HG02870 (cell line): Measurements from ENCODE around the gene ERGIC1.

Experiments used
- ATAC-seq: cut with Tn5 transposase; IDR thresholded peaks from one replicate; pipeline ENCODE4 v1.9.1; 2021; ENCODE audit warnings: mild to moderate bottlenecking, moderate library complexity; ENCODE audit not compliant: unreplicated experiment

The ERGIC1 gene

DNA sequence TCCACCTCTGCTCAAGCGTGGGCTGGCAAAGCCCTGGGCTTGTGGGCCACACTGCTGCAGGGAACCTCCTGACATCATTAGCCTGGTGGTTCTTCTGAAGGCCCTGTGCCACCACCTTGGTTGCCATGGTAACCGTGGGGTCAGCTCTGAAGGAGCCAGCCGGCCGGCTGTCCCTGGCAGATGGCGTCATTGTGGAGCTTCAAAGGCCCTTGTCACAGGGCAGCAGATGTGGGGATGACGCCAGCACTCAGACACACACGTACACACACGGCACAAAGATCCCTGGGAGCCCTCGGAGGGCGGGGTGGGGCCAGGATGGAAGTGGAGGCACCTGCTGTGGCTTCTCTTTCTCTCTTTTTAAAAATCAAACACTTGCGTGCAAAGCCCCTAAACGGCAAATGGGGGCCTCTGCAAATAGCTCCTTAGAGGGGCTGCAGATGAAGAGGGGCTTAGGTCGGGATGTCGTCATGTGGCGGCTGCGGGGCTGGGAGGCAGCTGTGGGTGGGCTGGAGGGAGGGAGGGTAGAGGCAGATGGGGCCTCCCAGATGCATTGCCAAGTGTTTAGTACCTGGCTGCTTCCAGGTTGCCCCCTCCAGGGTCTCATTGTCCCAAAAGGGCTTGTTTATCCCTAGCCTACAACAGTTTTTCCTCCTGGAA, 105.7 kb downstream of the ERGIC1 start:
- ATAC-seq, result no peak

DNA sequence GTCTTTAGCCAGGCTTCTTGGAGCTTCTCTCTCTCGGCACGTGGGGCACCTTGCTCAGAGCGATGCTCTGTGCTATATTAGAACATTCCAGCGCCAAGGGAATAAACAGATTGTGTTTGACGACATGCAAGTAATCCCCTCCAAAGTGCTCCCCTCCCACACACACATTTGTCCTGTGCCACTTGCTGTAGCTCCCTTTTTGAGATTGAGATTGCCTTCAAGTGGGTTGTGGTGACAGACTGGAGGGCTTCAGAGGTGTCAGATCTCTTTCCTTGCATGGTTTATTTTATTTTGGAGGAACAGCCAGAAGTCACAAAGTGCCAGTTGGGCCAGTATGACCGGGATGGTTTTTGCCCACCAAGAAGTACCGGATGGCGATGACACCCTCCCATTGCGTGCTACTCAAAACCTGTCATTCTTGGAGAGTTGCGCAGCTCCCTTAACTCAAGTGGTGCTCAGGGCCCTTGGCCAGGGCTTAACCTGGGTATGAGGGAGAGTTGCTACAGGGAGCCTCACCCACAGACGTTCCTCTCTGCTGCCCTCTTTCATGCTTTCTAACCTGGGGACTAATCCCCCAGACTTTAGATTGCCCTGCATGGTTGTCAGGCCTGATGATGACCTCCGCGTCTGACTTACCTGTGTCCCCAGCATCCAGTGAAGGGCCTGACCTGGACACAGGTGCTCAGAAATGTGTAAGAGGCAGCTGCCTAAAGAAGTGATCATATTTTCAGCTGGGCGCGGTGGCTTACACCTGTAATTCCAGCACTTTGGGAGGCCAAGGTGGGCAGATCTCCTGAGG, 106.4 kb downstream of the ERGIC1 start:
- no peak for ATAC-seq

DNA sequence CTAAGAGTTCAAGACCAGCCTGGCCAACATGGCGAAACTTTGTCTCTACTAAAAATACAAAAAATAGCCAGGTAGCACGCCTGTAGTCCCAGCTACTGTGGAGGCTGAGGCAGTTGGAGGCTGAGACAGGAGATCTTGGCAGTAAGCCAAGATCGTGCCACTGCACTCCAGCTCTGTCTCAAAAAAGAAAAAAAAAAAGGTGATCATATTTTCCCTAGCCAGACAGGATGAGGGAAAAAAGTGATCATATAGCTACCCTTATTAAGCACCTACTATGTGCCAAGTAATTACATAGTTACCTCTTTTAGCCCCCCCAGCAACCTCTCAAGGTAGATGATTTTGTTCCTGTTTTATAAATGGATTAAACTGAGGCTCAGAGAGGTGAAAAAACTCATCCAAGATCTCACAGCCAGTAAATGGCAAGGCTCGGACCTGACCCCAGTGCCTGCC, 107.0 kb downstream of the ERGIC1 start:
- no peak for ATAC-seq

DNA sequence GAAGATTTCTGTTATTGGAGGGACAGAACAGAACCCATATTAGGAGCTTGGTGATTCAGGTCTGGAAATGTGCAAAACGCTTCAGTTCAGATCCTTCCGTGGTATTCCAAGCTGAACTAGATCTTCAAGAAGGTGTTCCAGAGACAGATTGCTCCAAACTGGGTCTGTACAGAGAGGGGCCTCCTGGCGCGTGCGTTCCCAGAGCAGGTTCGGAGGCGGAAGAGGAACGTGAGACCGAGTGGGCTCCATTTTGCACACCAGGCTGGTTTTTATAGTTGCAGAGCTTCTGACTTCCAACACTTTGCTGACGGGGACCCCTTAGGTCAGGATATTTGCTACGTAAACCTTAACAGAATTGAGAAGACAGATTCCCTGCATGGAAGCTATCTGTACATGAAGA, 108.5 kb downstream of the ERGIC1 start:
- ATAC-seq, result no peak

DNA sequence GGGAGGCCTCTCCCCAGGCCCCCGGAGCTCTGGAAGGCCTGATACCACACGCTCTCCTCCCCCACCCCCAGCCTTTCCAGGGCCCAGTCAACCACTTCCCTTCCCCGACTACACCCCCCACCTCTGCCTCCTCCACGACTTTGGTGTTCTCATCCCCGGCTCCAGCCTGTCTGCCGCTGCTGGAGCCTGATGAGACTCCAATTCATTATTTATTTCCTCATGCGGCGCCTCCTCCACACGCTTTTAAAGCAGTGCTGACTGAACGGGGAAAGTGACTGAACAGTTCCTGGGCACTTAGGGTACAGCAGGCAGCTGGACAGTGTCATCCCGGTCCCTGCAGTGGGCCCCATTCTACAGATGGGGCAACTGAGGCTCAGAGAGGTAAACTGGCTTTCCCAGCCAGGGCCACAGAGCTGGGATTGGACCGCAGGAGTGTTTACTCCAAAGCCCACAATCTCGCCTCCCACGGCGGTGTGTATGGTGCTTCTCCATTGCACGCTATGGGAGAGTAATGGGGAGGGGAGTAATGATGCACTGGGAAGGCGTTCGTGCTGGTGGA, 109.3 kb downstream of the ERGIC1 start:
- no peak for ATAC-seq

DNA sequence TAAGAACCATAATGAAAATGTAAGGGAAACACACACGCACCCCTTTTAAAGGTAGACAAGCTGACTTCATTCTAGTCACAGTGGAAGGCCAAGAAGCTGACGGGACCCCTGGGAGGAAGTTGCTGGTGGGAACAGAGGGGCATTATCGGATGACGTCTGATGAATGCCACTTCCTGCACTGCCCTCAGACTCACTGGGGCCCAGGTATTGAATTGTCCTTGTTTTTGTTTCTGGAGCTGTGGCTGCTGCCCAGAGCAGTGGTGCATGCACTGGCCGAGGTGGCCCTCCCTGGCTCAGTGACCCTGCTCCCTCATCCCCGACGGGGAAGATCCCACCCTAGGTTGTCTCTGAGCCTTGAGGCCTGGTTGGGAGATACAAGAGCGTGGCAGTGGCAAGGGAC, 109.9 kb downstream of the ERGIC1 start:
- ATAC-seq, result no peak

DNA sequence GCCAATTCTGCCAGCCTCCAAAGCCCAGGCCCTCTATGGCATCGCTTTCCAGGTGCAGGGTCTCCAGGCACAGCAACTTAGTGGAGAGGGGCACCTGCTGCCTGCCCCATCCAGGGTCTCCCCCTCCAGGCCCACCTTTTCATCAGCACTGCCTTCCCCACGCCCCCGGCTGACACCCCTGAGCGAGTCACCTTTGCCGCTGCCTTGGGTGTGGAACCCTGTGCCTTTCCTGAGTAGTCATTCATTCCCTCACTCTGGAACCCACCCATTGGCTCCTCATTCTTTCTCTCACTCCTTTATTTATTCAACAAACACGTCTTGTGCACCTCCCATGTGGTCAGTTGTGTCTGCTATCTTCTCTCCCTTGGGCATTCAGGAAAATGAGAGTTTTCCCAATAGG, 110.7 kb downstream of the ERGIC1 start:
- no peak for ATAC-seq

DNA sequence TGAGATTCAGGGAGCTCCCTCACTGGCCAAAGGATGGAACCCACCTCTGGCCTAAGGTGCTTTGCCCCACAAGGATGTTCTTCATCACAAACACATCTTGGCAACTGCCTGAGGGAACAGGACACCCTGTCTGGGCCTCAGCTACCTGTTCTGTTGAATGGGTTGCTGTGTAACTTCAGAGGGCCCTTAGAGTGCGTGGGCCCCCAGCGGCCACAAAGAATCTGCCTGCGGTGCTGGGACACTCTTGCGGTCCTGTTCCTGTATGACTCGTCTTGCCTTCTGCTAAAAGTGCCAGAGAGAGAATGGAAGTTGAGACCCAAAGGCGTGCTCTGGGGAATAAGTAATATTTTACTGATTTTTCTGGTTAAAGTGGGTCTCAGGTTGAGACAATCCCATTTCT, 111.1 kb downstream of the ERGIC1 start:
- no peak for ATAC-seq

DNA sequence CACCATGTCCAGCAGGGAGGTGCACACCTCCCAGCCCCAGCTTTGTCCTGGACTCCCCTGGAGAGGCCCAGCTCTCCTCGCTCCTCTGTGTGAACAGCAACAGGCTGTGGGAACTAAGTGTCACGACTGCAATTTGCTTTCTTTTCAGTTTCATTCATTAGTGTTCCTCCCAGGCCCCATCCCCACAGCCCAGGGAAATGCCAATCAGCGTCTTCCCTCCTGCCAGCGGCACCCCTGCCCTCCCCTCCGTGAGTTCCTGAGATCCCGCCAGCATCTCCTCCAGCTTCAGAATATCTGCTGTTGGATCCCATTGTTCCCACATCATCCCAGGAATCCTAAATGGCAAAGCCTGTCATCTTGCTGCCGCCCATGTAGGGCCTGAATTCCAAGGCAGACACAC, 112.1 kb downstream of the ERGIC1 start:
- no peak for ATAC-seq

DNA sequence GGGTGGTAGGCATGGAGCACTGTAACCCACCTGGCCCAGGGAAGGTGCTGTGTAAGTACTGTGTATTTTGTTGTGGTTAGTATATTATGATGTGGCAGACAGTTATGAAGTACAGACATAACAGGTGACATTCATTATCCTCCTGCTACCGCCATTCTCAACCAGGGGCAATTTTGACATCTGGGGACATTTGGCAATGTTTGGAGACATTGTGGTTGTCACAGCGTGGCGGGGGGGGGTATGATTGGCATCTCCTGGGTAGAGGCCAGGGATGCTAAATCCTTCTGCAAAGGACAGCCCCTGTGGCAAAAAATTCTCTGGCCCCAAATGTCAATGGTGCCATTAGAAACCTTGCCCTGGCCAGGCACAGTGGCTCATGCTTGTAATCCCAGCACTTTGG, 115.4 kb downstream of the ERGIC1 start:
- no peak for ATAC-seq

DNA sequence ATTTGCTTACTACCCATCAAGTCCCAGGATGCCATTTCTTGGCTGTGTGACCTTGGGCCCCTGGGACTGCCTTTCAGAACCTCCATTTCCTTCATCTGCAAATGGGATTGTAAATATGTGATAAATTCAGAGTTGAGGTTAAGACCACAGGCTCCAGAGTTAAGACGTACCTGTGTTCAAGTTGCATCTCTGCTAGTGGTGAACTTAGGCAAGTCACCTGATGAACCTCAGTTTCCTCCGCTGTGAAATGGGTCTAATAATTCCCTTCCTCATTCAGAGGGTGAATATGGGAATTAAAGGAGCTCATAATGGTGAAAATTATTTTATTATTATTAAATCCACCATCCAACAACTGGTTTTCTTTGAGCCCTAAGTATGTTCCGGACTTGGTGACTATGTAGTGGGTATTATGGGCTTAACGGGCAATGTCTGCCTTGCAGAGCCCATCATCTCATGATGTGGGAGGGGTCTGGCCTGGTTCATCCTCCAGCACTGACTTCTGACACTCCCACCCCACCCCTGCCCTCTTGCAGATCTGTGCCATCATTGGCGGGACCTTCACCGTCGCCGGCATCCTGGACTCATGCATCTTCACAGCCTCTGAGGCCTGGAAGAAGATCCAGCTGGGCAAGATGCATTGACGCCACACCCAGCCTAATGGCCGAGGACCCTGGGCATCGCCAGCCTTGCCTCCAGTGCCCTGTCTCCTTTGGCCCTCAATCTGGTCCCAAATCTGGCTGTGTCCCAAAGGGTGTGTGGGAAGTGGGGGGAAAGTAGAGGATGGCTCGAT, 116.3 kb downstream of the ERGIC1 start:
- no peak for ATAC-seq

DNA sequence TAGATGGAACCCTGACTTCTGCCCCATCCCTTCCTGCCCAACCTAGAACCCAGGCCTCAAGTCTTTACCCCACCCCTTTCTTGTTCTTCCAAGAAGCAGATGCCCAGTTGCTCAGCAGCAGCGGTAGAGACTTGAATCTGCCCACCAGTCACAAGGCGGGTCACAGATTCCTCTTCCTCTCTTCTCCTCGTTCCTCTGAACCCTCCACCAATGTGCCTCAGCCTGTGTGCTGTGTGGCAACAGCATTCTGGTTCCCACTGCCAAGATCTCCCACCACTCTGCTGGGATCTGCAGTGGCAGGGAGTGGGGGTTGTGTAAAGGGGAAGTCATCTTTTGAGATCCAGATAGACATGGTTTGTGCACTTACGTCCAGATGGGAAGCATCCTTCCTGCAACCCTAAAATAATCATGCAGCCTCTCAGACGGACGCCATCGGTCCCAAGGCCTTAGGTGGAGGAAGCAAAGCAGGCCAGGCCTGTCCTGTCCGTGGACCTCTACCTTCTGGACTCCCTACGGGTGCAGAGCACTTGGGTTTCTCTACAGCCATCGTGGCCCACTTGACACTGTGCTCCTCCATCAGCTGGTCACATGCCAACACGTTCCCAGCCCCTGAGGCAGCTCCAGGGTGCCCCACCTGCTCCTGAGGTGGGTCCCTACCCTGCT, 117.5 kb downstream of the ERGIC1 start:
- no peak for ATAC-seq

DNA sequence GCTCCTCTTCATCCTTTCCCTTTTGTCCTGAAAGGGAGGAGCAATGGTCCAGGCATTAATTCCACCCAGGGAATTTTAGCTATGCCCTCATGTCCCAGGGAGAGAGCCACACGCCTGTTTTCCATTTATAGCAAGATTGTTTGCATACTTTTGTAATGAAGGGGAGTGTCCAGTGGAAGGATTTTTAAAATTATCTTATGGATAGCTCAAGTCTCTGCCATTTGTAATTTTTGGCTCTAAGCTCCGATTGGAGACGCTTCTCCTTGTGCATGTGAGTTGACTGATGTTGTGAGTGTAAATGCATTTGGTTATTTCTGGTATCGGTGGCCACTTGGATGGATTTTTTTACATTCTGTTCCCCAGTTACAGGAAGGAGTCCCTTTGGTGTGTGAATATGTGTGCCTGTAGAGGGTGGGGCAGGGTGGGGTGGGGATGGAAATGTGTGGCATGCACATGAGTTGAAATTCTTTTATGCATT, 118.0 kb downstream of the ERGIC1 start:
- no peak for ATAC-seq

DNA sequence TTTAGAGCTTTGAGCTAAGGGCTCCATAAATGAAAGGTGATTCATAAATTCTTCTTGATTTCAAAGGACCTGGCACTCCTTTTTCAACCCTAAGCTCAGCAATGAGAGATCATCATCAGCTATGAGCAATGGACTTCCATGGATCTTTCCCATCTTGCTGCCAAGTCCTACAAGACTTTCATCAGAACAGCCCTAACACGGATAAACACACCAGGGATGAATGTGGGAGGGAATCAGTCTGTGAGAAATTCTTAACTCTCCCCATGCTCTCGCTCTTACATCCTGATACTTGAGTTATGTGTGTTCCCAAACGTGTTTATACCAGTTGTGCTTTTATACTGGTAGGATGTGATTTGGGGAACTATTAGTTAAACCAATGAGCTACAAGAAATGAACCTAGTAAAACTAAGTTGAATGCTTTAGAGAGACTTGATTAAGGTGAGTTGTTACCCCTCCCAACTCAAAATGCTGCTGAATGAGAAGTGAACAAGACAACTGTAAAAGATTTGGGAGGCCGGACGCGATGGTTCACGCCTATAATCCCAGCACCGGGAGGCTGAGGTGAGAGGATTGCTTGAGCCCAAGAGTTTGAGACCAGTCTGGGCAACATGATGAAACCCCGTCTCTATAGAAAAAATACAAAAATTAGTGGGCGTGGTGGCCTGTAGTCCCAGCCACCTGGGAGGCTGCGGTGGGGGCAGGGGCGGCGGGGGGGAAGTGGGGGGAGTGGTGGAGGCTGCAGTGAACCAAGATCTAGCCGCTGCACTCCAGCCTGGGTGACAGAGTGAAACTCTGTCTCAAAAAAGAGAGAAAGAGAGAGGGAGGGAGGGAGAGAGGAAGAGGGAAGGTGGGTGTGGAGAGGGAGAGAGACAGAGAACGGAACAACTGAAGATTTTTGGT, 120.0 kb downstream of the ERGIC1 start:
- no peak for ATAC-seq

DNA sequence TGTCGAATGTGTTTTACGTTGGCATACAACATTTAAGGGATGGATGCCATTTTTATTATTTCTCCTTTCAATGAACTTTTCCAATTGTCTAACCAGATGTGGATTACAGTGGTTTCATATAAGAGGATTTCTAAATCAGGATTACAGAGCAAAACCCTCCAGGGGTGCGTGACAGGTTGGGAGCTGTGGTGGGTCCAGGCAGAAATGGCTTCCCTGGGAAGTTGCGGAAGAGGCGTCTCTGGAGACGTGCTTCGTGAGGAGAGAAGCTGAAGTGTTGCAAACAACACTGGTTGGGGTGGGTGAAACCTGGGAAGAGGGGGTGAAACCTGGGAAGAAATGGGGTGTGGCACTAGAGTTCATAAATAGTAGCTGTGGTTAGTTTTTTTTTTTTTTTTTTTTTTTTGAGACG, 120.7 kb downstream of the ERGIC1 start:
- ATAC-seq, result no peak

DNA sequence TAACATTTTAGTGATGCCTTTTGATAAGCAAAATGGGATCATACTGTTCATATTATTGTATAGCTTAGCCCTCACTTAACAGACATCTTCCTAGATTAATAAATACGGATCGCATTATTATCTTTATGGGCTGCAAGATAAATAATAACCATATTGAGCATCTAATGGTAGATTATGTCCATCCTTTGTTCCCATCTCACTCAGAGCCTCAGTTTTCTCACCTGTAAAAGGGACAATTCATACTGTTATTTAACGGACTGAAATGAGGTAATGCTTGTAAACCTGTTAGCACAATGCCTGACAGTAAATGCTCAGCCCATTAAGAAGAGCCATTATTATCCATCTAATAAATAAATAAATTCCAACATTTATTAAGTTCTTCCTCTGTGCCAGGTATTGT, 122.2 kb downstream of the ERGIC1 start:
- no peak for ATAC-seq

DNA sequence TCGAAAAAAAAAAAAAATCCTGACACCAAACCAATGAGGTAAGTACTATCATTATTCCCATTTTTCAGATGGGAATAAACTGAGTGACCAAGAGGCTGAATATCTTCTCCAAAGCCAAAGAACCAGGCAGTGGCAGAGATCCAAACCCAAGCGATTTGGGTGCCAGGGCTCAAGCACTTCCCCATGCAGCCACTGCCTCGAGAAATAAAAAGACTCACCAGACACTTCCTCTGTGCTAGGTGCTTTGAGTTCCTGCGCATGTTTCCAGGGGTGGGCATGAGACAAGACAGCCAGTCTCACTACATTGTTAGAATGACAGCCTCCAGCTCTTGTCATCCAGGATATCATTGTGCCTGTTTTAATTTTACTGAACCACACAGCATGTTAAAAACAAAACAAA, 122.9 kb downstream of the ERGIC1 start:
- ATAC-seq, result no peak

DNA sequence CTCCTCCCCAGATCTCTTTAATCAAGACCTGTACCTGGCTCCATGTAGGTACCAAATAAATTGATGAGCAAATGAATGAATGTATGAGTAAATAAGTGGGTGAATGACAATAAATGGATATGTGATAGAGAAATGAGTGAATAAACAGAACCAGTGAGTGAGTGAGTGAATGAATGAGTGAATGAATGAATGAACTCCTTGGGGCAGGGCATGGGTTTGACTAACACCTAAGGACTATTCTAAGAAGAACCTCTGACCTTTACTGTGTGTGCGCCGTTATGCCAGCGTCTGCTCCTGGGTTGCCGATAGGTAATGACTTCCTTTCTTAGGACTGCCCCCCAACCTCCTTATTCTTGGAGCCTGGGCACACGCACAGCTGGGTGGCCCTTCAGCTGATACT, 123.4 kb downstream of the ERGIC1 start:
- no peak for ATAC-seq

DNA sequence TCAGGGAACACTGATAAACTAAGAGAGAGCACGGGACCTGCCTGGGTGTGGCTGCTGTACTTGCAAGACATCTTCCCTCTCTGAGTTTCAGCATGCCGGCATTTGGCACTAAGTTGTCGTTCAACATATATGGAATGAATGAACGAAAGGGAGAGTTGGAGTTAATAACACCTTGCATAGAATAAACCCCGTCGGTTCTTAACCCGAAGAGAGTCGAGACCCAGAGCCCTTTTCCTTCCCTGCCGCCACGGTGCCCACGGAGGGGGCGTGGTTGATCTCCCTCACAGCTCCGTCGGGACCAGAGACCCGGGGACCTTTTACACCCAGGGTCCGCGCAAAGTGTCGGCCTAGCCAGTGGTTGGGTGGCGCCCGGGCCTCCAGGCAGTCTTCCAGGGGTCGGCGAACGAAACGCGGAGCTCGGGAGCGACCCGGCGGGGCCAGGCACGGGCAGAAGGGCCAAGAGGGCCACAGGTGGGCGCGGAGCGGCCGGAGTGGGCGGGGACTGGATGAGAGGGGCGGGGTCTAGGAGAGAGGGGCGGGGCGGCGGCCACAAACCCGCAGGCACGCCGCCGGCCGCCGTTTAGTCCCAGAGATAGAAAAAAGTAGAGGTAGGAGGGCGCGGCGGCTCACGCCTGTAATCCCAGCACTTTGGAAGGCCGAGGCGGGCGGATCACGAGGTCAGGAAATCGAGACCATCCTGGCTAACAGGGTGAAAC, 124.4 kb downstream of the ERGIC1 start:
- peak; percentile 67 for ATAC-seq
